HUES6 (cell line): Measurements from ENCODE around the gene FEM1A.
"Not testable (repeated sequence)": the region's sequence is repeated elsewhere in the genome, so short reads cannot be mapped to it uniquely, and the experiment has no call there.

ENCODE experiments used
- H3K27ac ChIP-seq: 2 replicates; pipeline ENCODE4 v1.7.0; 2013; ENCODE audit warnings: low read depth, mild to moderate bottlenecking, low read length, inconsistent platforms
- H3K27me3 ChIP-seq: 2 replicates; pipeline ENCODE4 v1.6.1; 2013; ENCODE audit warnings: low read length; ENCODE audit not compliant: control insufficient read depth, insufficient read depth
- H3K36me3 ChIP-seq: 2 replicates; pipeline ENCODE4 v1.6.1; 2013; ENCODE audit warnings: low read length; ENCODE audit not compliant: control insufficient read depth, insufficient read depth
- H3K4me1 ChIP-seq: 2 replicates; pipeline ENCODE4 v1.6.1; 2013; ENCODE audit warnings: low read length; ENCODE audit not compliant: control insufficient read depth, insufficient read depth
- H3K4me3 ChIP-seq: 2 replicates; pipeline ENCODE4 v1.5.1; 2013; ENCODE audit warnings: low read depth, low read length
- H3K9ac ChIP-seq: one replicate; pipeline ENCODE4 v1.6.1; 2013; ENCODE audit warnings: mild to moderate bottlenecking, low read length
- H3K9me3 ChIP-seq: 2 replicates; pipeline ENCODE4 v1.6.1; 2013; ENCODE audit warnings: low read depth, low read length; ENCODE audit not compliant: control insufficient read depth, insufficient read depth

Gene FEM1A

GRCh38 chr19:4776436-4777211 lies 14.9 kb upstream of the FEM1A start:
- Histone ChIP-seq H3K9me3 (no peaks in the 10 kb centered on the region), H3K27me3 (peaks cover 25% of the 10 kb centered on the region; the same call in 1 of the 2 replicates)

GRCh38 chr19:4778124-4778523 lies 13.4 kb upstream of the FEM1A start:
- H3K4me3 ChIP-seq, H3K4me1 ChIP-seq, H3K9ac ChIP-seq, H3K27ac ChIP-seq, H3K36me3 ChIP-seq, H3K9me3 ChIP-seq: not testable (repeated sequence)
- peaks cover 20% of the 10 kb centered on the region; the same call in 1 of the 2 replicates for H3K27me3 ChIP-seq

More at GRCh38 chr19:4776436-4777211, 14.9 kb upstream of the FEM1A start:
- Histone ChIP-seq H3K9ac (no peak overlapping the region), H3K27ac (no peak overlapping the region), H3K36me3 (no peaks in the 10 kb centered on the region), H3K4me1 (no peaks in the 10 kb centered on the region), H3K4me3 (no peak overlapping the region)

GRCh38 chr19:4780860-4781259 lies 10.7 kb upstream of the FEM1A start:
- Histone ChIP-seq H3K9ac (no peak overlapping the region), H3K36me3 (no peaks in the 10 kb centered on the region), H3K27me3 (peaks cover 18% of the 10 kb centered on the region; the same call in 1 of the 2 replicates), H3K4me1 (no peaks in the 10 kb centered on the region), H3K9me3 (no peaks in the 10 kb centered on the region), H3K4me3 (no peak overlapping the region), H3K27ac (no peak overlapping the region)

GRCh38 chr19:4781801-4782200 lies 9.7 kb upstream of the FEM1A start:
- Histone ChIP-seq H3K27me3 (peaks cover 18% of the 10 kb centered on the region; the same call in 1 of the 2 replicates), H3K27ac (no peak overlapping the region), H3K4me1 (no peaks in the 10 kb centered on the region), H3K36me3 (no peaks in the 10 kb centered on the region), H3K9me3 (no peaks in the 10 kb centered on the region), H3K9ac (no peak overlapping the region), H3K4me3 (no peak overlapping the region)

GRCh38 chr19:4786412-4787016 lies 5.0 kb upstream of the FEM1A start:
- H3K36me3 ChIP-seq, H3K9ac ChIP-seq, H3K4me3 ChIP-seq, H3K9me3 ChIP-seq, H3K27ac ChIP-seq, H3K4me1 ChIP-seq: not testable (repeated sequence)
- H3K27me3 ChIP-seq, result peaks cover 16% of the 10 kb centered on the region; the same call in 1 of the 2 replicates

- H3K27me3 ChIP-seq, H3K4me1 ChIP-seq, H3K9me3 ChIP-seq: not testable (repeated sequence)
- H3K4me3 ChIP-seq, result peak overlapping the region; percentile 82
- peak overlapping the region; percentile 94 for H3K9ac ChIP-seq
- peak overlapping the region; percentile 88 for H3K27ac ChIP-seq
- peaks cover 33% of the 10 kb centered on the region for H3K36me3 ChIP-seq
These were observed 708 bp downstream of the FEM1A start for GRCh38 chr19:4792019-4792865.

- H3K27ac ChIP-seq, H3K9me3 ChIP-seq, H3K27me3 ChIP-seq, H3K4me1 ChIP-seq: not testable (repeated sequence)
- Histone ChIP-seq H3K9ac (peak overlapping the region; percentile 94), H3K36me3 (peaks cover 37% of the 10 kb centered on the region), H3K4me3 (peak overlapping the region; percentile 82)
These were observed 1.3 kb downstream of the FEM1A start for GRCh38 chr19:4792866-4793195.

- H3K27ac ChIP-seq, H3K4me1 ChIP-seq, H3K27me3 ChIP-seq, H3K4me3 ChIP-seq, H3K9me3 ChIP-seq: not testable (repeated sequence)
- Histone ChIP-seq H3K36me3 (peaks cover 37% of the 10 kb centered on the region), H3K9ac (peak overlapping the region; percentile 19)
These were observed 1.7 kb downstream of the FEM1A start for GRCh38 chr19:4793278-4793677.

- Histone ChIP-seq H3K27me3 (no peaks in the 10 kb centered on the region), H3K9ac (no peak overlapping the region), H3K9me3 (no peaks in the 10 kb centered on the region), H3K27ac (no peak overlapping the region), H3K36me3 (peaks cover 37% of the 10 kb centered on the region), H3K4me1 (peaks cover 8% of the 10 kb centered on the region; the same call in 1 of the 2 replicates), H3K4me3 (no peak overlapping the region)
These were observed 3.4 kb downstream of the FEM1A start for GRCh38 chr19:4794971-4795370.

GRCh38 chr19:4795400-4795799 lies 3.9 kb downstream of the FEM1A start:
- Histone ChIP-seq H3K4me1 (peaks cover 8% of the 10 kb centered on the region; the same call in 1 of the 2 replicates), H3K36me3 (peaks cover 37% of the 10 kb centered on the region), H3K9ac (no peak overlapping the region), H3K27me3 (no peaks in the 10 kb centered on the region), H3K9me3 (no peaks in the 10 kb centered on the region), H3K4me3 (no peak overlapping the region), H3K27ac (no peak overlapping the region)

- no peak overlapping the region for H3K27ac ChIP-seq
- H3K9me3 ChIP-seq, result no peaks in the 10 kb centered on the region
- peaks cover 10% of the 10 kb centered on the region for H3K36me3 ChIP-seq
- H3K4me1 ChIP-seq, result no peaks in the 10 kb centered on the region
- no peak overlapping the region for H3K9ac ChIP-seq
- H3K4me3 ChIP-seq, result no peak overlapping the region
- H3K27me3 ChIP-seq, result no peaks in the 10 kb centered on the region
These were observed 9.1 kb downstream of the FEM1A start for GRCh38 chr19:4800591-4801081.
